HepG2 (cell line): ENCODE data around the gene TOPBP1. TPM values are rescaled to one million over a fixed set of nuclear protein-coding genes. Genes with fewer than 3 reads are reported as not detected.

Experiments
- AGO2 ChIP-seq: fragments of 200-400 bp; formaldehyde crosslinking; optimal IDR thresholded peaks from 2 replicates; pipeline ENCODE3; 2017; ENCODE audit warnings: mild to moderate bottlenecking, low read depth, low read length, moderate library complexity
- CEBPB ChIP-seq: IDR thresholded peaks from 2 replicates; pipeline ENCODE4 v1.6.1; 2011; ENCODE audit warnings: low read depth, low read length, improper control_type of control experiment, borderline replicate concordance
- FOXK1 ChIP-seq: sonication (generic); formaldehyde crosslinking; IDR thresholded peaks from 2 replicates; pipeline ENCODE4 v1.4.0; 2020; ENCODE audit warnings: low read depth, missing genetic modification reagents, borderline replicate concordance
- ISX ChIP-seq: sonication (generic); formaldehyde crosslinking; conservative IDR thresholded peaks from 2 replicates; pipeline ENCODE4 v1.5.0; 2020; ENCODE audit warnings: missing genetic modification reagents
- KLF12 ChIP-seq: sonication (generic); formaldehyde crosslinking; IDR thresholded peaks from 2 replicates; pipeline ENCODE4 v1.4.0; 2020; ENCODE audit warnings: missing genetic modification reagents, borderline replicate concordance
- MAX ChIP-seq: IDR thresholded peaks from 2 replicates; pipeline ENCODE4 v1.6.1; 2012; ENCODE audit warnings: inconsistent platforms
- MYC ChIP-seq: sonication (generic); formaldehyde crosslinking; IDR thresholded peaks from 2 replicates; pipeline ENCODE4 v1.9.0; 2021; ENCODE audit warnings: missing genetic modification reagents, borderline replicate concordance
- PCBP2 ChIP-seq: fragments of 200-400 bp; formaldehyde crosslinking; optimal IDR thresholded peaks from 2 replicates; pipeline ENCODE3; 2018; ENCODE audit warnings: low read length, low read depth; ENCODE audit not compliant: poor library complexity, severe bottlenecking
- PRDM4 ChIP-seq: sonication (generic); formaldehyde crosslinking; IDR thresholded peaks from 2 replicates; pipeline ENCODE4 v1.9.0; 2021; ENCODE audit warnings: missing genetic modification reagents, borderline replicate concordance
- RBFOX2 ChIP-seq: fragments of 200-400 bp; formaldehyde crosslinking; IDR thresholded peaks from 2 replicates; pipeline ENCODE4 v1.6.1; 2017; ENCODE audit warnings: low read depth, mild to moderate bottlenecking, low read length
- SNAPC2 ChIP-seq: sonication (generic); formaldehyde crosslinking; IDR thresholded peaks from 2 replicates; pipeline ENCODE4 v1.8.1; 2022; ENCODE audit warnings: mild to moderate bottlenecking, missing genetic modification reagents
- SP140L ChIP-seq: sonication (generic); formaldehyde crosslinking; IDR thresholded peaks from 2 replicates; pipeline ENCODE4 v1.4.0; 2020; ENCODE audit warnings: missing genetic modification reagents, borderline replicate concordance
- SP4 ChIP-seq: sonication (generic); formaldehyde crosslinking; IDR thresholded peaks from 2 replicates; pipeline ENCODE4 v1.8.1; 2023; ENCODE audit warnings: mild to moderate bottlenecking, missing genetic modification reagents
- TAF1 ChIP-seq: sonication (generic); formaldehyde crosslinking; IDR thresholded peaks from 2 replicates; pipeline ENCODE4 v1.4.0; 2020; ENCODE audit warnings: missing genetic modification reagents
- TBX2 ChIP-seq: sonication (generic); formaldehyde crosslinking; IDR thresholded peaks from 2 replicates; pipeline ENCODE4 v1.5.0; 2020; ENCODE audit warnings: missing genetic modification reagents, mild to moderate bottlenecking, borderline replicate concordance
- TFDP1 ChIP-seq: IDR thresholded peaks from 2 replicates; pipeline ENCODE4 v1.6.1; 2016; ENCODE audit warnings: missing compliant biosample characterization, missing genetic modification reagents, borderline replicate concordance
- TRIM22 ChIP-seq: fragments of 450-650 bp; IDR thresholded peaks from 2 replicates; pipeline ENCODE4 v1.6.1; 2017
- ZNF232 ChIP-seq: sonication (generic); formaldehyde crosslinking; IDR thresholded peaks from 2 replicates; pipeline ENCODE4 v1.4.0; 2020; ENCODE audit warnings: missing genetic modification reagents, borderline replicate concordance
- ZNF503 ChIP-seq: sonication (generic); formaldehyde crosslinking; IDR thresholded peaks from 2 replicates; pipeline ENCODE4 v1.4.0; 2020; ENCODE audit warnings: missing genetic modification reagents
- ZNF615 ChIP-seq: sonication (generic); formaldehyde crosslinking; IDR thresholded peaks from 2 replicates; pipeline ENCODE4 v1.5.0; 2020; ENCODE audit warnings: mild to moderate bottlenecking, missing genetic modification reagents, borderline replicate concordance
- ZNF616 ChIP-seq: sonication (generic); formaldehyde crosslinking; IDR thresholded peaks from 2 replicates; pipeline ENCODE4 v1.5.0; 2020; ENCODE audit warnings: low read depth, mild to moderate bottlenecking, missing genetic modification reagents
- ZNF691 ChIP-seq: sonication (generic); formaldehyde crosslinking; IDR thresholded peaks from 2 replicates; pipeline ENCODE4 v1.4.0; 2020; ENCODE audit warnings: missing genetic modification reagents, low read depth, mild to moderate bottlenecking, borderline replicate concordance
- polyA plus RNA-seq, 8 experiments: library from polyadenylated mRNA; depleted of rRNA in 3 of 8; stranded (reverse) in 7 of 8; unstranded in 1 of 8; fragments of >200 nt; fragmentation: Illumina TruSeq in 4 of 8; extraction: Trizol in 4 of 8; gene quantifications; 2 replicates each; pipeline versions ENCODE4 v1.2.1 to v1.2.3, GENCODE V29; 2011 to 2016; ENCODE audit warnings: low read depth in 4 of 8, missing spikeins in 1 of 8, mixed read lengths in 1 of 8; ENCODE audit not compliant: insufficient read depth in 1 of 8
- total RNA-seq, 5 experiments: library from RNA; depleted of rRNA; stranded (reverse); fragments of >200 nt; fragmentation: Illumina TruSeq; extraction: Trizol; gene quantifications; 2 replicates each; pipeline ENCODE4 v1.2.3, GENCODE V29; 2016; ENCODE audit warnings: low read depth in 1 of 5

TOPBP1 gene
- total and polyA plus RNA-seq, 2 of the 13 experiments (the other 11 are each of a cell fraction or from before 2014, with no cell fraction given): 24.3 to 42.9 TPM

GRCh38 chr3:133573629-133574194, 88.0 kb downstream of the TOPBP1 start, which contains the start of gene CDV3 (continued):
- TF ChIP-seq ZNF503 (CRISPR knock-in tag): no peak; the same call in 1 of the 2 replicates
- TF ChIP-seq FOXK1 (CRISPR knock-in tag): 0 out of 2 replicates have a peak, but pooled peaks have one; percentile 8
- no peak for TF ChIP-seq ZNF691
- TF ChIP-seq MAX: peak; percentile 78
- TF ChIP-seq SP4: 0 out of 2 replicates have a peak, but pooled peaks have one; percentile 14
- TF ChIP-seq TBX2 (CRISPR knock-in tag): peak; percentile 54; the same call in 1 of the 2 replicates
- 0 out of 2 replicates have a peak, but pooled peaks have one; percentile 38 for TF ChIP-seq ZNF232 (CRISPR knock-in tag)
- TF ChIP-seq ISX (CRISPR knock-in tag): no peak
- TF ChIP-seq ZNF615 (CRISPR knock-in tag): no peak
- TF ChIP-seq SNAPC2 (CRISPR knock-in tag): no peak
- peak; percentile 51 for TF ChIP-seq AGO2
- no peak for TF ChIP-seq PRDM4
- peak; percentile 62; the same call in 1 of the 2 replicates for TF ChIP-seq ZNF616
- TF ChIP-seq KLF12: peak; percentile 14; the same call in 1 of the 2 replicates
- TF ChIP-seq PCBP2: no peak
- peak; percentile 53; the same call in 1 of the 2 replicates for TF ChIP-seq TFDP1 (CRISPR knock-in tag)
- peak; percentile 83 for TF ChIP-seq RBFOX2
- TF ChIP-seq MYC (CRISPR knock-in tag): peak; percentile 78
- peak; percentile 50; the same call in 1 of the 2 replicates for TF ChIP-seq TAF1 (CRISPR knock-in tag)
- no peak for TF ChIP-seq SP140L
- TF ChIP-seq CEBPB: no peak
- no peak for TF ChIP-seq TRIM22
